ENCODE results near the gene CEACAM21.
A peak's percentile ranks its signal among the peaks of the same experiment; 100 is the strongest.

Gene CEACAM21

GRCh38 chr19:41565379-41565720 is 10.6 kb upstream of the CEACAM21 start:
- no peak for TF ChIP-seq CTCF (conservative IDR thresholded peaks at IDR 0.05; ENCODE audit: low read depth)
- no peak overlapping the region for H3K27ac ChIP-seq
- no peak for DNase-seq (ENCODE audit: low spot score)
- ChIA-PET POLR2A (ENCODE audit: low non-redundant PET) (no interaction called here), CTCF (interaction anchor here (0.6 to 0.8 kb wide), 3 partner anchors 117 to 875 kb away, joined by 3 to 4 read pairs (median 4); no protein-coding TSS in a partner anchor)

DNA sequence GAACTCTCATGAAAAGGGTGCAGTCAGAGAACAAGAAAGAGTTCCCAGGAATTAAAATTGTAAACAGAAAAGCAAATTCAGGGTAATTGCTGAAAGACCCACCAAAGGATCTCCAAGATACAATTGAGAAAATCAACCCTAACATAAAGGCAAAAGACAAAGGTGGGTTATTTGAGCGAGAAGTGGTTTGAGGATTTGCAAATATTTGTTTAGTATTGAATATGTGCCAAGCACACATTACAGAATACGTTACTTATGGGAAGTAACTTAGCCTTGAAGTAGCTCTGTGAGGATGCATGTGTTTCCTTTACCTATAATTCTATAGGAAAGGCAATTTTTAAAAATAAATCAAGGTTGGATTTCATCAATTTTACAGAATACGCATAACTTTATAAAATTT is 10.0 kb upstream of the CEACAM21 start:
- ChIA-PET POLR2A (ENCODE audit: low non-redundant PET) (no interaction called here), CTCF (interaction anchor here (0.6 to 0.8 kb wide), 3 partner anchors 117 to 874 kb away, joined by 3 to 4 read pairs (median 4); no protein-coding TSS in a partner anchor)
- no peak overlapping the region for H3K27ac ChIP-seq
- TF ChIP-seq CTCF (conservative IDR thresholded peaks at IDR 0.05; ENCODE audit: low read depth): no peak
- DNase-seq (ENCODE audit: low spot score): no peak

- ChIA-PET POLR2A (ENCODE audit: low non-redundant PET) (no interaction called here), CTCF (interaction anchor here (0.6 to 3.7 kb wide), 6 partner anchors 10 to 935 kb away, joined by 3 to 36 read pairs (median 6); no protein-coding TSS in a partner anchor)
- TF ChIP-seq CTCF (conservative IDR thresholded peaks at IDR 0.05; ENCODE audit: low read depth): no peak
- no peak overlapping the region for H3K27ac ChIP-seq
- no peak for DNase-seq (ENCODE audit: low spot score)
Observed at GRCh38 chr19:41569481-41570150, 6.3 kb upstream of the CEACAM21 start.

GRCh38 chr19:41570179-41570578 is 5.8 kb upstream of the CEACAM21 start:
- POLR2A ChIA-PET (ENCODE audit: low non-redundant PET): no interaction called here
- DNase-seq (ENCODE audit: low spot score): no peak
- H3K27ac ChIP-seq: no peak overlapping the region
- no peak for TF ChIP-seq CTCF (conservative IDR thresholded peaks at IDR 0.05; ENCODE audit: low read depth)
- CTCF ChIA-PET: interaction anchor here (0.5 to 3.7 kb wide), 12 partner anchors 9 to 426 kb away, joined by 3 to 36 read pairs (median 3); no protein-coding TSS in a partner anchor

DNA sequence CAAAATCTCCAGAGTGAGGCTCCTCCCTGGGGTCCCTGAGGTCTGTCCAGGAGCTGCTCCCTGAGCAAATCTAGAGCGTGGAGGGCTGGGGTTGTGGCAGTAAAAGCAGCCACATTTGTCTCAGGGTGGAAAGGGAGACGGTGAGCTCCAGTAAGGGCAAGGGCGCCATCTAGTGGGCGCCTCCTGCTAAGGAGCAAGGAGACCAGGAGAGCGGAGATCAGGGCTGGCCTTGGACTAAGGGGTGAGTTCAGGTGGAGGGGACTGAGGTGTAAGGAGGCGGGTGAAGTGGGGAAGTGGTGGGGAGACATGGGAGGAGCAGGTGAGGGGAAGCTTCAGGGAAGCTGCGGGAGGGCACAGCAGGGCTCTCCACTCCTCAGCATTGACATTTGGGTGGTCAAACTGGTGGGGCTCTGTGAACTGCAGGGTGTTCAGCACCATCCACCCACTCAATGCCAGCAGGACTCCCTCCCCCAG is 5.3 kb upstream of the CEACAM21 start:
- TF ChIP-seq CTCF (conservative IDR thresholded peaks at IDR 0.05; ENCODE audit: low read depth): peak; percentile 91
- CTCF ChIA-PET: interaction anchor here (0.5 to 3.7 kb wide), 15 partner anchors 9 to 1988 kb away, joined by 3 to 36 read pairs (median 3); no protein-coding TSS in a partner anchor
- no peak overlapping the region for H3K27ac ChIP-seq
- POLR2A ChIA-PET (ENCODE audit: low non-redundant PET): no interaction called here
- peak; percentile 70 for DNase-seq (ENCODE audit: low spot score)

GRCh38 chr19:41577144-41577830 is 1.3 kb downstream of the CEACAM21 start:
- POLR2A ChIA-PET (ENCODE audit: low non-redundant PET): no interaction called here
- no peak overlapping the region for H3K27ac ChIP-seq
- no peak for TF ChIP-seq CTCF (conservative IDR thresholded peaks at IDR 0.05; ENCODE audit: low read depth)
- DNase-seq (ENCODE audit: low spot score): no peak
- CTCF ChIA-PET: interaction anchor here (0.6 to 1.3 kb wide), 2 partner anchors 14 to 126 kb away, joined by 3 read pairs; no protein-coding TSS in a partner anchor

All from RWPE1 (cell line).